ENCODE results near the gene DCST2.
A peak's percentile ranks its signal among the peaks of the same experiment; 100 is the strongest.

DCST2 gene

GRCh38 chr1:155033524-155033923, at the start of gene DCST2, which contains the start of gene DCST1:
Gene DCST2 (minus strand): TSS chr1:155033781. CDS start chr1:155033701, 80 bp downstream.
Gene DCST1 (plus strand): TSS chr1:155033824. CDS start chr1:155034037, 213 bp downstream.
- ATAC-seq (replicated peaks) (no peak), DNase-seq (no peak)
- no peaks in the 10 kb centered on the region for H3K9me3 Mint-ChIP-seq
- peaks cover 6 to 20% of the 10 kb centered on the region in 2 donors for H3K27me3 Mint-ChIP-seq
- H3K36me3 Mint-ChIP-seq: no peaks in the 10 kb centered on the region
- H3K27ac Mint-ChIP-seq: no peak within 1 kb of the TSS
- no peak within 1 kb of the TSS for H3K4me3 Mint-ChIP-seq
- H3K4me1 Mint-ChIP-seq: no peaks in the 10 kb centered on the region

GRCh38 chr1:155083052-155083541, 49.5 kb upstream of the DCST2 start:
- H3K27me3 Mint-ChIP-seq: peaks cover 40 to 48% of the 10 kb centered on the region in 2 donors
- ATAC-seq (replicated peaks): no peak
- peaks cover 44 to 80% of the 10 kb centered on the region in 2 donors for H3K4me1 Mint-ChIP-seq
- peaks cover 0 to 5% of the 10 kb centered on the region in 2 donors for H3K36me3 Mint-ChIP-seq
- H3K27ac Mint-ChIP-seq: no peak overlapping the region
- H3K4me3 Mint-ChIP-seq: peak overlapping the region in 1 of 2 donors; percentile 25
- no peak for DNase-seq
- no peaks in the 10 kb centered on the region for H3K9me3 Mint-ChIP-seq

DNA sequence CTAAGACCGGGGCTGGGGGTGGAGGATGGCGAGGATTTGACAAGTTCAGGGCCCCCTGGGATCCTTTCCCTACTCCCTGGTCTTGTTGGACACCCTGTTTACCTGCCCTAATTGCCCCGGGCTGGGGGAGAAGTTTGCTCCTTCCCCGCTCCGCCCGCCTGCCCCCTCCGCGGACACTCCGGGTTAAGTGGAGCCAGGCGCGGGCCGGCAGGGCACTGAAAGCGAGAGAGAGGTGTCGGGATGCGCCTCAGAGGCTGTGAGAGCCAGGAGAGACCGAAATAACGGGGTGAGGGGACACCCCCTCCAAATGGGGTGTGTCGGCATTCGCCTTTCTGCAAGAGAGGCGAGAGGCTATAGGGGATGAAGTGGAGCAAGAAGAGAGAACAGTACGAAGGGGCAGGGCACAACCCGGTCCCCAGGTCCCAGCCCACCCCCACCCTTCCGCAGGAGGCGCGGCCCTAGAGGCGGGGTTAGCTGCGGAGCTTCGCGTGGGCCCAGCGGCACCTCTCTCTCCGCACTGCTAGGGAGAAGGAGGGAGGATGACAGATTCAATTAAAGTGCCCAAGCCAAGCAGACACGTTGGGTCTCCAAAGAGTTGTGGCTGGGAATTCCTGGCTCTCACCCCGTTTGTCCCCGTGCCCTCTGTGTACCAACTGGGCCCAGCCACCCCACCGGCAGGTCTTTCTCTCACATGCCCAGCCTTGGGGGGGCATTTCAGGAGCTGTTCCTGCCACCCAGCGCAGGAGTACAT, 48.9 kb upstream of the DCST2 start:
- Mint-ChIP-seq H3K4me1 (peaks cover 49 to 86% of the 10 kb centered on the region in 2 donors), H3K36me3 (peaks cover 0 to 5% of the 10 kb centered on the region in 2 donors), H3K9me3 (no peaks in the 10 kb centered on the region), H3K4me3 (peak overlapping the region; percentile 47 to 78), H3K27ac (no peak overlapping the region), H3K27me3 (peaks cover 40 to 48% of the 10 kb centered on the region in 2 donors)
- DNase-seq (no peak), ATAC-seq (replicated peaks) (no peak)

GRCh38 chr1:155081472-155082300, 48.1 kb upstream of the DCST2 start:
- Mint-ChIP-seq H3K9me3 (no peaks in the 10 kb centered on the region), H3K4me3 (peak overlapping the region; percentile 78 to 81), H3K27ac (peak overlapping the region; percentile 47), H3K36me3 (peaks cover 0 to 1% of the 10 kb centered on the region in 2 donors), H3K4me1 (peaks cover 49 to 86% of the 10 kb centered on the region in 2 donors), H3K27me3 (peaks cover 40 to 48% of the 10 kb centered on the region in 2 donors)
- DNase-seq: no peak
- ATAC-seq (replicated peaks): no peak

- H3K4me3 Mint-ChIP-seq: peak overlapping the region in 1 of 2 donors; percentile 63
- DNase-seq (no peak), ATAC-seq (replicated peaks) (no peak)
- H3K9me3 Mint-ChIP-seq: no peaks in the 10 kb centered on the region
- peaks cover 0 to 1% of the 10 kb centered on the region in 2 donors for H3K36me3 Mint-ChIP-seq
- peaks cover 44 to 75% of the 10 kb centered on the region in 2 donors for H3K4me1 Mint-ChIP-seq
- no peak overlapping the region for H3K27ac Mint-ChIP-seq
- H3K27me3 Mint-ChIP-seq: peaks cover 40 to 48% of the 10 kb centered on the region in 2 donors
These were observed 47.0 kb upstream of the DCST2 start for GRCh38 chr1:155080312-155081228.

- ATAC-seq (replicated peaks): no peak
These were observed 46.1 kb upstream of the DCST2 start for GRCh38 chr1:155079487-155080311.

GRCh38 chr1:155079210-155079486, 45.6 kb upstream of the DCST2 start:
- Mint-ChIP-seq H3K27ac (peak overlapping the region; percentile 60), H3K4me3 (peak overlapping the region; percentile 81), H3K27me3 (peaks cover 38 to 43% of the 10 kb centered on the region in 2 donors), H3K36me3 (peaks cover 0 to 1% of the 10 kb centered on the region in 2 donors), H3K4me1 (peaks cover 36 to 63% of the 10 kb centered on the region in 2 donors), H3K9me3 (no peaks in the 10 kb centered on the region)
- DNase-seq: no peak
- ATAC-seq (replicated peaks): no peak

More at GRCh38 chr1:155079487-155080311, 46.1 kb upstream of the DCST2 start:
- H3K4me1 Mint-ChIP-seq: peaks cover 40 to 68% of the 10 kb centered on the region in 2 donors
- peak overlapping the region; percentile 60 for H3K27ac Mint-ChIP-seq
- peak overlapping the region; percentile 81 for H3K4me3 Mint-ChIP-seq
- H3K36me3 Mint-ChIP-seq: peaks cover 0 to 1% of the 10 kb centered on the region in 2 donors
- H3K27me3 Mint-ChIP-seq: peaks cover 40 to 48% of the 10 kb centered on the region in 2 donors
- no peaks in the 10 kb centered on the region for H3K9me3 Mint-ChIP-seq
- DNase-seq: no peak

GRCh38 chr1:155078469-155079209, 45.1 kb upstream of the DCST2 start, which contains the start of gene EFNA3:
Gene EFNA3 (plus strand): TSS chr1:155078837. CDS start chr1:155078942, 105 bp downstream.
- Mint-ChIP-seq H3K36me3 (peaks cover 0 to 1% of the 10 kb centered on the region in 2 donors), H3K4me3 (peak within 1 kb of the TSS; percentile 81), H3K27ac (peak within 1 kb of the TSS; percentile 60), H3K9me3 (no peaks in the 10 kb centered on the region), H3K27me3 (peaks cover 33 to 38% of the 10 kb centered on the region in 2 donors), H3K4me1 (peaks cover 34 to 63% of the 10 kb centered on the region in 2 donors)
- peak; percentile 28 to 63 for ATAC-seq (replicated peaks)
- no peak for DNase-seq

DNA sequence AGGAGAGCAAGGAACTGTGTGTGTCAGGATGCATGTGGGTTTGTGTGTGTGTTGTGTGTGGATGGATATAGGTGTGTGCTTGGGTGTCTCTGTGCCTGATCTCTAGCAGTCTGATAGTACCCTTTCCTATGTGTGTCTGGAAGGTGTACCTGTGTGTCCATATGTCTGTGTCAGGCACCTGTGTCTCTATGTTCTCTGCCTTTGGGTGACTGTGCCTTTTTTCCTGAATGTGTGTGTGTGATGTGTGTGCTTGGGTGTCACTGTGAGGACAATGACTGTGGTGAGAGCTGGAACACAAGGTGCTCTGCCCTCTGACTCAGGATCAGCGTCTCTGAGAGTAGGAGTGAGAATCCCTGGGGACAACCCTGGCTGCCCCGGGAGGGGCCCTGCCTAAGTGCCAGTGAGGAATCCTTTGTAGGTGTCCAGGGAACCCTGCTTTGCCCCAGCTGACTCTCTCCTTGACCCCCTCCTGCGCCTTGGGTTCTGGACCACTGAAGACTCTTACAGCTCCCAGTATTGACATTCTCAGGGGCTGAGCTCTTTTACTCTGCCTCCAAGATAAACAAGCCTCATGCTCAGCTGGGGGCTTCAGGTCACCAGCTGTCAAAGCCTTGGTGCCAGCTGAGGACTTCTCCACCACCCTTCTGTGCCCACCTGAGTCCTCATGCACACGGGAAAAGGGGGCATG, 44.3 kb upstream of the DCST2 start:
- Mint-ChIP-seq H3K27ac (no peak overlapping the region), H3K4me1 (peaks cover 37 to 60% of the 10 kb centered on the region in 2 donors), H3K9me3 (no peaks in the 10 kb centered on the region), H3K4me3 (peak overlapping the region in 1 of 2 donors; percentile 81), H3K27me3 (peaks cover 29 to 30% of the 10 kb centered on the region in 2 donors), H3K36me3 (peaks cover 0 to 1% of the 10 kb centered on the region in 2 donors)
- ATAC-seq (replicated peaks) (peak; percentile 38 to 48), DNase-seq (no peak)

DNA sequence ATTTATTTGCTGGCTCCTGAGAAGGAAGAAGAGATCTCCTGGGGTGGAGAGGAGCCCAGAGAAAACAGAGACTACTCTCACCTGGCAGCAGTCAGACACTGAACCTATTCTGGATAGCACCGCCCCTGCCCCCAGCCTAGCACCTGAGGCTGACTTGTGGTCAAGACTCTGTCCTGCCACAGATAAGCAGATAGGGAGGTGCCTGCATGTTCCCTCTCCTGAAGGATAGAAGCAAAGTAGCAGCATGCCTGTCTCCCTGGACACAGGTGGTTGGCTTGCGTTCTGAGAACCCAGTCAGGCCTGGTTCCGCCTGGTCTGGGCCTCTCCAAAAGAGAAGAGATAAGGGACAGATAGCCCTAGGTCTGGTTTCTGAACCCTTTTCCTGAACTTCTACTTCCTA, 43.8 kb upstream of the DCST2 start:
- Mint-ChIP-seq H3K36me3 (peaks cover 0 to 1% of the 10 kb centered on the region in 2 donors), H3K27ac (no peak overlapping the region), H3K4me3 (no peak overlapping the region), H3K9me3 (no peaks in the 10 kb centered on the region), H3K4me1 (peaks cover 35 to 56% of the 10 kb centered on the region in 2 donors), H3K27me3 (peaks cover 25% of the 10 kb centered on the region in 2 donors)
- no peak for DNase-seq
- ATAC-seq (replicated peaks): no peak

DNA sequence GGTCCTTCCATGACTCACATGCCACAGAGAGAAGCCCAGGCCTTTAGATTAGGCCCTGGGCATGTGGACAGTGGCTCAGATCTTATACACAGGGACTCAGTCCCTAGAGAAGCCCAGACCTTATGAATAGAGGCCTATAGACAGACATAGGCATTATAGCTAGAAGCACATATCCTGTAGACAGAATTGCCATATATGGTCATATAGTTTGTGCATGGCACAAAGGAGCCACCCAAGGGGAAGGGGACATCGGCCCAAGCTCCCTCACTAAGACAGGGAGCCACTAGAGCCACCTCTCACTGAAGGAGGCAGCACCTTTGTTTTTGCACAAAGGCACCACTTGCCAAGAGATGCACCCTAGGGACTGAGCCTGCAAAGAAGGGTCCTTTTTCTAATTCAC, 42.8 kb upstream of the DCST2 start:
- peaks cover 15 to 17% of the 10 kb centered on the region in 2 donors for H3K27me3 Mint-ChIP-seq
- no peaks in the 10 kb centered on the region for H3K9me3 Mint-ChIP-seq
- H3K4me3 Mint-ChIP-seq: no peak overlapping the region
- ATAC-seq (replicated peaks) (no peak), DNase-seq (no peak)
- H3K4me1 Mint-ChIP-seq: peaks cover 38 to 56% of the 10 kb centered on the region in 2 donors
- no peaks in the 10 kb centered on the region for H3K36me3 Mint-ChIP-seq
- no peak overlapping the region for H3K27ac Mint-ChIP-seq

- ATAC-seq (replicated peaks): no peak
- H3K9me3 Mint-ChIP-seq: no peaks in the 10 kb centered on the region
- H3K27ac Mint-ChIP-seq: no peak overlapping the region
- no peak overlapping the region for H3K4me3 Mint-ChIP-seq
- peaks cover 12 to 13% of the 10 kb centered on the region in 2 donors for H3K27me3 Mint-ChIP-seq
- no peaks in the 10 kb centered on the region for H3K36me3 Mint-ChIP-seq
- no peak for DNase-seq
- peaks cover 38 to 58% of the 10 kb centered on the region in 2 donors for H3K4me1 Mint-ChIP-seq
These were observed 42.0 kb upstream of the DCST2 start for GRCh38 chr1:155075535-155075934.
